Measurements from ENCODE around the gene NGDN.

DNA sequence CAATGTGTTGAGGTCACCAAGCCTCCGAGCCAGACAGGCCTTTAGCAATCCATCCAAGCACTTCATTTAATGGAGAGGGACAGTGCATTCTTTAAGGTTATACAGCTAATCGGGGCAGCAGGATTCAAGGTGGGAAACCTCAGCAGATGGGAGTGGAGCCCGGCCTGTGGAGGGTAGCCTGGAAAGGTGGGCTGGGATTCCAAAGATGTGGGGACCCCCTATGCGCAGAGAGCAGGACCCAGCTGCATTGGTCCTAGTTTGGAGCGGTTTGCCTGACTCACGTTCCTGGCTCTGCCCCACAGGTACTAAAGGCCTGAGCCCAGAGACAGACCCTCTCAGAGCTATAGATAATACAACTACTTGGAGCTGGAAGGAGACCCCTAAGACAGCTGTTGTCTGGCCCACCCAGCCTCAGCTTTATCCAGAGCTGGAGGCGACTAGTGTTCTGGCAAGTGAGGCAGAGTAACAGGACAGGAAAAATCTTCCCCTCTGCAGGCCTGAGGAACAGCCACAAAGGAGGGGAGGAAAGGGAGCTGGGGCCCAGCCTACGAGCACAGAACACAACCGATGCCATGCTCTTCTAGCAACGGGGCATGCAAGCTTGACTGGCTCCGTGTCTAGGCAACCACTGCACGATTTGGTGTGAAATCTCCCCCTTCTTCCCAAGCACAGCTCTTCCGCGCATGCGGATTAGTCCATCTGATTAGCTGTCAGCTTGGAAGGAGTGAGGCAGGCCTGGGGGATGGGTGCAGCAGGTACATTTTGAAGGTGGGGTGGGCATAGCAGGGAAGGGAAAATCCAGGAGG lies 33.0 kb upstream of the NGDN start:
- TF ChIP-seq EZH2 (IDR thresholded peaks at IDR 0.05; ENCODE audit: borderline replicate concordance, low read length) (no peak), CTCF (IDR thresholded peaks at IDR 0.05; ENCODE audit: low read length) (no peak)

Measured in OCI-LY1 (cell line).